Lower leg skin (tissue), 4 donors: ENCODE measurements around the gene PCDHGB7. TPM values are rescaled to one million over a fixed set of nuclear protein-coding genes. Genes with fewer than 3 reads are reported as not detected.
"Not testable (repeated sequence)": the region's sequence is repeated elsewhere in the genome, so short reads cannot be mapped to it uniquely, and the experiment has no call there.

Experiments used
- DNase-seq, 2 donors: peaks; one replicate each; pipeline ENCODE4 v3.0.0-alpha.2; 2019; ENCODE audit warnings: low spot score in 2 of 2
- H3K4me3 ChIP-seq: fragments of 200-600 bp; sonication (generic); 2 replicates; pipeline ENCODE4 v1.5.1; 2017; ENCODE audit warnings: mild to moderate bottlenecking, low read depth; ENCODE audit not compliant: poor library complexity, severe bottlenecking
- POLR2A ChIP-seq, 2 donors: fragments of 450-650 bp; IDR thresholded peaks; one replicate each; pipeline ENCODE4 v1.6.1; 2016 to 2017; ENCODE audit warnings: antibody characterized with exemption in 2 of 2, mild to moderate bottlenecking in 1 of 2, moderate library complexity in 1 of 2
- WGBS, 2 donors: methylation state at CpG; one replicate each; pipeline ENCODE4 v1.1.5; 2018; 5-methylcytosine and 5-hydroxymethylcytosine counted together
- intact Hi-C: fragments of 100-400 bp; cut with DNase I; formaldehyde crosslinking; loops from one replicate; pipeline ENCODE4 v1.15.0; 2023; ENCODE audit warnings: low total_unique reads
- total RNA-seq, 4 donors: library from RNA; depleted of rRNA; stranded (reverse); fragments of >200 nt; gene quantifications; one replicate each; pipeline ENCODE4 v1.1.0, GENCODE V29; 2016
- TF ChIP-seq, protein P1 (sequence below), 3 donors: fragments of 450-650 bp; IDR thresholded peaks; one replicate each; pipeline ENCODE4 v1.5.1; 2016; ENCODE audit warnings: antibody characterized with exemption in 3 of 3, mild to moderate bottlenecking in 3 of 3, moderate library complexity in 2 of 3

PCDHGB7 gene
- 10 to 100 TPM in 2 of 4 donors, 1 to 10 TPM in 2; 8.0 to 11.3 (median 10.1) TPM for total RNA-seq

DNA sequence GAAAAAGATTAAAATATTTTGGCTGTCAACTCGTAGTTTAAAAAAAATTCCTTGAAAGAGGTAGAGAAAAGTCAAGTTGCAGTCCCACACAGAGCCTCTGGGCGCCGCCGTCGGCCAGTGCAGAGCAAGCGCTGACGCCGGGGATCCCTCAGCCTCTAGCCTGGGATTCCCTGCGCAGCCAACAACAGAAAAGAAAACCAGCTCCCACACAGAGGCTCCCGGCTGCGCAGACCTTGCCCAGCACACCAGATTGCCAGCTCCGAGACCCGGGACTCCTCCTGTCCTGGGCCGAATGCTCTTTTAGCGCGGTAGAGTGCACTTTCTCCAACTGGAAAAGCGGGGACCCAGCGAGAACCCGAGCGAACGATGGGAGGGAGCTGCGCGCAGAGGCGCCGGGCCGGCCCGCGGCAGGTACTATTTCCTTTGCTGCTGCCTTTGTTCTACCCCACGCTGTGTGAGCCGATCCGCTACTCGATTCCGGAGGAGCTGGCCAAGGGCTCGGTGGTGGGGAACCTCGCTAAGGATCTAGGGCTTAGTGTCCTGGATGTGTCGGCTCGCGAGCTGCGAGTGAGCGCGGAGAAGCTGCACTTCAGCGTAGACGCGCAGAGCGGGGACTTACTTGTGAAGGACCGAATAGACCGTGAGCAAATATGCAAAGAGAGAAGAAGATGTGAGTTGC, at the start of gene PCDHGB7:
Gene PCDHGB7, plus strand, starts transcription at position 184 of the 679 bp plus-strand sequence. Its CDS starts 183 bp downstream, at position 367.
- peak; percentile 46 to 91 for DNase-seq
- peak within 1 kb of the TSS; percentile 1 for H3K4me3 ChIP-seq
- intact Hi-C loops: loop anchor here (10.0 kb wide), 1 partner anchor 137 kb away; no protein-coding TSS in a partner anchor
- 13% methylated on average over 43 to 45 of the region's 47 CpGs for whole genome bisulfite sequencing, 2 donors

DNA sequence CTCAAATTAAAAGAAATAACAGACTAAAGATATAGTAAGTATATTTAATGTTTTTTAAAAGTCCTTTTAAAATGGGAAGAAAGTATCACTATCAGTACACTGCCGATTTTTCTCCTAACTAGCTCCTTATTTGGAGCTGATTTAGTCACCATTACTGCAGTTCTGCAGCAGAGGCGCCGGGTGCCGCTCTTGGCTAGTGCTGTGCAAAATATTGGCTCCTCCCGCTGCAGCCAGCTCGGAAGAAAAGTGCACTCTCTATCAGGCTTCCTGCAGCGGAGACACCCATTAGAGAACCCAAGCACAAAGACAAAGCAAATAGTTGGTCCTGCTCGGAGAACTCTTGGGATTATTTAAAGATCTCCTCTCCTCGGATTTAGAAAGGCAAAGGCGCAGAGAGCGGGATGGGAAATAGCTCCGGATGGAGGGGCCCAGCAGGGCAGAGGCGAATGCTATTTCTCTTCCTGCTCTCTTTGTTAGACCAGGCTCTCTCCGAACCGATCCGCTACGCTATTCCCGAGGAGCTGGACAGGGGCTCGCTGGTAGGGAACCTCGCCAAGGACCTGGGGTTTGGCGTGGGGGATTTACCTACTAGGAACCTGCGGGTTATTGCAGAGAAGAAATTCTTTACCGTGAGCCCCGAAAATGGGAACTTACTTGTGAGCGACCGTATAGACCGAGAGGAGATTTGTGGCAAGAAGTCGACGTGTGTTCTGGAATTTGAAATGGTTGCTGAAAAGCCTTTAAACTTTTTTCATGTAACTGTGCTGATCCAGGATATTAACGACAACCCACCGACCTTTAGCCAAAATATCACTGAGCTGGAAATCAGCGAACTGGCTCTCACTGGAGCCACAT, 47.3 kb upstream of the PCDHGB7 start, which contains the start of gene PCDHGB3:
Gene PCDHGB3, plus strand, starts transcription at position 249 of the 855 bp plus-strand sequence. Its CDS starts 153 bp downstream, at position 402.
- DNase-seq: no peak
- WGBS, 2 donors: 18 to 23% methylated on average over 32 of the region's 32 CpGs
- TF ChIP-seq, protein P1, sequence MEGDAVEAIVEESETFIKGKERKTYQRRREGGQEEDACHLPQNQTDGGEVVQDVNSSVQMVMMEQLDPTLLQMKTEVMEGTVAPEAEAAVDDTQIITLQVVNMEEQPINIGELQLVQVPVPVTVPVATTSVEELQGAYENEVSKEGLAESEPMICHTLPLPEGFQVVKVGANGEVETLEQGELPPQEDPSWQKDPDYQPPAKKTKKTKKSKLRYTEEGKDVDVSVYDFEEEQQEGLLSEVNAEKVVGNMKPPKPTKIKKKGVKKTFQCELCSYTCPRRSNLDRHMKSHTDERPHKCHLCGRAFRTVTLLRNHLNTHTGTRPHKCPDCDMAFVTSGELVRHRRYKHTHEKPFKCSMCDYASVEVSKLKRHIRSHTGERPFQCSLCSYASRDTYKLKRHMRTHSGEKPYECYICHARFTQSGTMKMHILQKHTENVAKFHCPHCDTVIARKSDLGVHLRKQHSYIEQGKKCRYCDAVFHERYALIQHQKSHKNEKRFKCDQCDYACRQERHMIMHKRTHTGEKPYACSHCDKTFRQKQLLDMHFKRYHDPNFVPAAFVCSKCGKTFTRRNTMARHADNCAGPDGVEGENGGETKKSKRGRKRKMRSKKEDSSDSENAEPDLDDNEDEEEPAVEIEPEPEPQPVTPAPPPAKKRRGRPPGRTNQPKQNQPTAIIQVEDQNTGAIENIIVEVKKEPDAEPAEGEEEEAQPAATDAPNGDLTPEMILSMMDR (IDR thresholded peaks at IDR 0.05): no peak
- no peak for TF ChIP-seq POLR2A (IDR thresholded peaks at IDR 0.05)
- no peak within 1 kb of the TSS for H3K4me3 ChIP-seq
- intact Hi-C loops: no loop called here

DNA sequence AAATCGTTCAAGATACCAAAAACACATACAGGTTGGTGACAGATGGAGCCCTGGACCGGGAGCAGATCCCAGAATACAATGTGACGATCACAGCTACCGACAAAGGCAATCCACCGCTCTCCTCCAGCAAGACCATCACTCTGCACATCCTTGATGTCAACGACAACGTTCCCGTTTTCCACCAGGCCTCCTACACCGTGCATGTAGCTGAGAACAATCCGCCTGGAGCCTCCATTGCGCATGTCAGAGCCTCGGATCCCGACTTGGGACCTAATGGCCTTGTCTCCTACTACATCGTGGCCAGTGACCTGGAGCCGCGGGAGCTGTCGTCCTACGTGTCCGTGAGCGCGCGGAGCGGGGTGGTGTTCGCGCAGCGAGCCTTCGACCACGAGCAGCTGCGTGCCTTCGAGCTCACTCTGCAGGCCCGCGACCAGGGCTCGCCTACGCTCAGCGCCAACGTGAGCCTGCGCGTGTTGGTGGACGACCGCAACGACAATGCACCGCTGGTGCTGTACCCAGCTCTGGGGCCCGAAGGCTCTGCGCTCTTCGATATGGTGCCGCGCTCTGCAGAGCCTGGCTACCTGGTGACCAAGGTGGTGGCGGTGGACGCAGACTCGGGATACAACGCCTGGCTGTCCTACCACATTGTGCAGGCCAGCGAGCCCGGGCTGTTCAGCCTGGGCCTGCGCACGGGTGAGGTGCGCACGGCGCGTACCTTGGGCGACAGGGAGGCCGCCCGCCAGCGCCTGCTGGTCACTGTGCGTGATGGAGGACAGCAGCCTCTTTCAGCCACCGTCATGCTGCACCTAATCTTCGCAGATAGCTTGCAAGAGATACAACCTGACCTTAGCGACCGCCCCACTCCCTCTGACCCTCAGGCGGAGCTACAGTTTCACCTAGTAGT, 45.7 kb upstream of the PCDHGB7 start:
- intact Hi-C loops: no loop called here

DNA sequence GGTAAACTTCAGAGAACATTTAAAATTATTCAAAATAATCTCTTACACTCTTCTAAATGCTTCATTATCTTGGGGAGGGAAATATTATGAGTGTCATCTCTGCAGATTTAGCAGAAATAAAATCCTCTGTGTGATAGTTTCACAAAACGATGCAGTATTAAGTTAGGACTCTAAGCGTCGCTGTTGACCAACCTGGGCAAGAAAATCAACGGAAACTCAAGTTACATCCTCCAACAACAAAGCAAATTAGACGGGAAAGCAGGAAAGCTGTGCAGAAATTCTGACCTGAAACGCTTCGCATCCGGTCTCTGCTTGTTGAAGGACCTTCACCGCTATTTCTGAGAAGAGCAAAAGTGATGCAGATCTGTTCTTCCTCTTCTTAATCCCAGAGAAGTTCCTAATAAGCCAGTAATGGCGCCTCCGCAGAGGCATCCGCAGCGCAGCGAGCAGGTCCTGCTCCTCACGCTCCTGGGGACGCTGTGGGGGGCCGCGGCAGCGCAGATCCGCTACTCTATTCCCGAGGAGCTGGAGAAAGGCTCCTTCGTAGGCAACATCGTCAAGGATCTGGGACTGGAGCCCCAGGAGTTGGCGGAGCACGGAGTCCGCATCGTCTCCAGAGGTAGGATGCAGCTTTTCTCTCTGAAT, 43.7 kb upstream of the PCDHGB7 start, which contains the start of gene PCDHGA6:
Gene PCDHGA6, plus strand, starts transcription at position 219 of the 645 bp plus-strand sequence. Its CDS starts 193 bp downstream, at position 412.
- WGBS, 2 donors: 22 to 23% methylated on average over 27 of the region's 27 CpGs
- intact Hi-C loops: no loop called here
- no peak for TF ChIP-seq POLR2A (IDR thresholded peaks at IDR 0.05)
- TF ChIP-seq, protein P1 (IDR thresholded peaks at IDR 0.05): no peak
- no peak for DNase-seq
- no peak within 1 kb of the TSS for H3K4me3 ChIP-seq

More for the DNA sequence above, 45.7 kb upstream of the PCDHGB7 start:
- no peak for TF ChIP-seq POLR2A (IDR thresholded peaks at IDR 0.05)
- TF ChIP-seq, protein P1 (IDR thresholded peaks at IDR 0.05): no peak
- 40 to 41% methylated on average over 35 to 55 of the region's 69 CpGs for whole genome bisulfite sequencing, 2 donors
- no peak overlapping the region for H3K4me3 ChIP-seq
- DNase-seq: no peak

DNA sequence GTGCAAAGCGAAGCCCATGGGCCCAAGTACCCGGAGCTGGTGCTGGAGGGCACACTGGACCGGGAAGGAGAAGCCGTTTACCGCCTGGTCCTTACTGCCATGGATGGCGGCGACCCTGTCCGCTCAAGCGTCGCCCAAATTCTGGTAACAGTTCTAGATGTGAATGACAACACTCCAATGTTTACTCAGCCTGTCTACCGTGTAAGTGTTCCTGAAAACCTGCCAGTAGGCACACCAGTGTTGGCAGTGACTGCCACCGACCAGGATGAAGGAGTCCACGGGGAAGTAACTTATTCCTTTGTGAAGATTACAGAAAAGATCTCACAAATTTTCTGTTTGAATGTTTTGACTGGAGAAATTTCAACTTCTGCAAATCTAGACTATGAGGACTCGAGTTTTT, 42.9 kb upstream of the PCDHGB7 start:
- intact Hi-C loops: no loop called here
- 55 to 60% methylated on average over 14 of the region's 14 CpGs for WGBS, 2 donors
- no peak overlapping the region for H3K4me3 ChIP-seq
- TF ChIP-seq, protein P1 (IDR thresholded peaks at IDR 0.05): no peak
- no peak for TF ChIP-seq POLR2A (IDR thresholded peaks at IDR 0.05)
- DNase-seq: no peak

DNA sequence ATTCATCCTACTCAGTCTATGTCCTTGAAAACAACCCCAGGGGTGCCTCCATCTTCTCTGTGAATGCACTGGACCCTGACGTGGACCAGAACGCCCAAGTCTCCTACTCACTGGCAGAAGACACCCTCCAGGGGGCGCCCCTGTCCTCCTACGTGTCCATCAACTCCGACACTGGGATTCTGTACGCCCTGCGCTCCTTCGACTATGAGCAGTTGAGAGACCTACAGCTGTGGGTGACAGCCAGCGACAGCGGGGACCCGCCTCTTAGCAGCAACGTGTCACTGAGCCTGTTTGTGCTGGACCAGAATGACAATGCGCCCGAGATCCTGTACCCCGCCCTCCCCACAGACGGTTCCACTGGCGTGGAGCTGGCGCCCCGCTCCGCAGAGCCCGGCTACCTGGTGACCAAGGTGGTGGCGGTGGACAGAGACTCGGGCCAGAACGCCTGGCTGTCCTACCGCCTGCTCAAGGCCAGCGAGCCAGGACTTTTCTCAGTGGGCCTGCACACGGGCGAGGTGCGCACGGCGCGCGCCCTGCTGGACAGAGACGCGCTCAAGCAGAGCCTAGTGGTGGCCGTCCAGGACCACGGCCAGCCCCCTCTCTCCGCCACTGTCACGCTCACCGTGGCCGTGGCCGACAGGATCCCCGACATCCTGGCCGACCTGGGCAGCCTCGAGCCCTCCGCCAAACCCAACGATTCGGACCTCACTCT, 41.9 kb upstream of the PCDHGB7 start:
- intact Hi-C loops, H3K4me3 ChIP-seq: not testable (repeated sequence)
- peak in 1 of 2 donors; percentile 53 for DNase-seq
- 32 to 50% methylated on average over 10 to 22 of the region's 48 CpGs for WGBS, 2 donors
